Measurements from ENCODE around the gene SPOCK2. TPM values are rescaled to one million over a fixed set of nuclear protein-coding genes. Genes with fewer than 3 reads are reported as not detected.

The SPOCK2 gene
- total RNA-seq, 4 donors from 2014 or later = 1.8 to 18.7 (median 4.5) TPM

GRCh38 chr10:72097448-72098300 lies 9.3 kb upstream of the SPOCK2 start:
- intact Hi-C loops (cut with DNase I; ENCODE audit: low total_unique reads) = no loop called here
- Histone ChIP-seq H3K36me3 (no peaks in the 10 kb centered on the region), H3K4me3 (no peak overlapping the region), H3K27me3 (no peaks in the 10 kb centered on the region), H3K9me3 (no peaks in the 10 kb centered on the region), H3K4me1 (no peaks in the 10 kb centered on the region), H3K27ac (no peak overlapping the region)
- DNase-seq = no peak
- TF ChIP-seq POLR2A (IDR thresholded peaks at IDR 0.05) (no peak), CTCF (IDR thresholded peaks at IDR 0.05) (no peak)

GRCh38 chr10:72096115-72097000 lies 8.0 kb upstream of the SPOCK2 start:
- no peak for DNase-seq
- H3K36me3 ChIP-seq = no peaks in the 10 kb centered on the region
- no peak overlapping the region for H3K27ac ChIP-seq

GRCh38 chr10:72095195-72095594 lies 6.8 kb upstream of the SPOCK2 start:
- H3K27ac ChIP-seq = no peak overlapping the region
- no peaks in the 10 kb centered on the region for H3K9me3 ChIP-seq
- H3K36me3 ChIP-seq = no peaks in the 10 kb centered on the region
- no peak overlapping the region for H3K4me3 ChIP-seq
- TF ChIP-seq POLR2A (IDR thresholded peaks at IDR 0.05) (no peak), CTCF (IDR thresholded peaks at IDR 0.05) (no peak)
- intact Hi-C loops (cut with DNase I; ENCODE audit: low total_unique reads) = no loop called here
- no peaks in the 10 kb centered on the region for H3K27me3 ChIP-seq
- DNase-seq = no peak
- no peaks in the 10 kb centered on the region for H3K4me1 ChIP-seq

More at GRCh38 chr10:72096115-72097000, 8.0 kb upstream of the SPOCK2 start:
- Histone ChIP-seq H3K4me1 (no peaks in the 10 kb centered on the region), H3K4me3 (no peak overlapping the region), H3K27me3 (no peaks in the 10 kb centered on the region), H3K9me3 (no peaks in the 10 kb centered on the region)
- intact Hi-C loops (cut with DNase I; ENCODE audit: low total_unique reads) = no loop called here
- no peak for TF ChIP-seq CTCF (IDR thresholded peaks at IDR 0.05)
- no peak for TF ChIP-seq POLR2A (IDR thresholded peaks at IDR 0.05)

- TF ChIP-seq CTCF (IDR thresholded peaks at IDR 0.05) (no peak), POLR2A (IDR thresholded peaks at IDR 0.05) (no peak)
- Histone ChIP-seq H3K9me3 (no peaks in the 10 kb centered on the region), H3K4me1 (no peaks in the 10 kb centered on the region), H3K27me3 (no peaks in the 10 kb centered on the region), H3K27ac (no peak overlapping the region), H3K36me3 (no peaks in the 10 kb centered on the region), H3K4me3 (no peak overlapping the region)
- no peak for DNase-seq
- intact Hi-C loops (cut with DNase I; ENCODE audit: low total_unique reads) = no loop called here
Observed at GRCh38 chr10:72094574-72094973, 6.2 kb upstream of the SPOCK2 start.

- intact Hi-C loops (cut with DNase I; ENCODE audit: low total_unique reads) = no loop called here
- Histone ChIP-seq H3K4me1 (peaks cover 0 to under 1% of the 10 kb centered on the region in 2 donors), H3K9me3 (no peaks in the 10 kb centered on the region), H3K27me3 (peaks cover 0 to 8% of the 10 kb centered on the region in 2 donors), H3K27ac (no peak overlapping the region), H3K4me3 (no peak overlapping the region), H3K36me3 (no peaks in the 10 kb centered on the region)
- DNase-seq = no peak
- TF ChIP-seq POLR2A (IDR thresholded peaks at IDR 0.05) (no peak), CTCF (IDR thresholded peaks at IDR 0.05) (no peak)
Observed at GRCh38 chr10:72093450-72093849, 5.1 kb upstream of the SPOCK2 start.
